Activated T-helper 1 cell treated with anti-CD3 and anti-CD28 coated beads, Interleukin-12 subunit alpha, Interleukin-12 subunit beta, Interleukin-2, Interleukin-4 antibody, amounts not matched to agents 30 ng/mL and 10 ng/mL and 1 ng/mL, durations not matched to agents 14 hours and 24 hours and 36 hours (primary cell): ENCODE data around the gene MADD. TPM values are rescaled to one million over a fixed set of nuclear protein-coding genes. Genes with fewer than 3 reads are reported as not detected.

Experiments
- DNase-seq: peaks from one replicate; pipeline ENCODE4 v3.0.0; 2021; ENCODE audit warnings: low spot score
- H3K27ac Mint-ChIP-seq: one replicate; pipeline ENCODE4 v1.8.0; 2021; ENCODE audit warnings: mild to moderate bottlenecking, mixed read lengths
- H3K27me3 Mint-ChIP-seq: one replicate; pipeline ENCODE4 v1.8.0; 2022; ENCODE audit warnings: mild to moderate bottlenecking, moderate library complexity, mixed read lengths; ENCODE audit not compliant: insufficient read depth
- H3K36me3 Mint-ChIP-seq: one replicate; pipeline ENCODE4 v1.8.0; 2021; ENCODE audit warnings: low read depth, mixed read lengths
- H3K4me1 Mint-ChIP-seq: one replicate; pipeline ENCODE4 v1.8.0; 2021; ENCODE audit warnings: low read depth, mixed read lengths
- H3K4me3 Mint-ChIP-seq: one replicate; pipeline ENCODE4 v1.8.0; 2021; ENCODE audit warnings: mild to moderate bottlenecking, moderate library complexity, mixed read lengths
- H3K9me3 Mint-ChIP-seq: one replicate; pipeline ENCODE4 v1.8.0; 2021; ENCODE audit warnings: mixed read lengths
- intact Hi-C: fragments of 100-400 bp; cut with micrococcal nuclease; formaldehyde crosslinking; loops from one replicate; pipeline ENCODE4 v1.15.1; 2024
- total RNA-seq: library from RNA; stranded (reverse); gene quantifications from 2 replicates; pipeline ENCODE4 v1.2.3, GENCODE V29; 2022

Gene MADD
- total RNA-seq, 1 donor from 2014 or later = 75.9 TPM

GRCh38 chr11:47354913-47355282 lies 85.0 kb downstream of the MADD start:
- DNase-seq = no peak
- Mint-ChIP-seq H3K9me3 (no peaks in the 10 kb centered on the region), H3K27ac (no peak overlapping the region)

GRCh38 chr11:47355283-47356128 lies 85.6 kb downstream of the MADD start:
- Mint-ChIP-seq H3K27me3 (no peaks in the 10 kb centered on the region), H3K9me3 (no peaks in the 10 kb centered on the region), H3K36me3 (no peaks in the 10 kb centered on the region), H3K4me1 (peaks cover 6% of the 10 kb centered on the region), H3K4me3 (no peak overlapping the region), H3K27ac (no peak overlapping the region)
- intact Hi-C loops = no loop called here
- no peak for DNase-seq

More at GRCh38 chr11:47354913-47355282, 85.0 kb downstream of the MADD start:
- intact Hi-C loops = no loop called here
- Mint-ChIP-seq H3K36me3 (no peaks in the 10 kb centered on the region), H3K4me3 (no peak overlapping the region), H3K27me3 (no peaks in the 10 kb centered on the region), H3K4me1 (peaks cover 6% of the 10 kb centered on the region)

- Mint-ChIP-seq H3K4me1 (peaks cover 10% of the 10 kb centered on the region), H3K4me3 (no peak overlapping the region), H3K27me3 (no peaks in the 10 kb centered on the region), H3K9me3 (no peaks in the 10 kb centered on the region), H3K27ac (no peak overlapping the region), H3K36me3 (no peaks in the 10 kb centered on the region)
- DNase-seq = no peak
- intact Hi-C loops = no loop called here
Measured at GRCh38 chr11:47356129-47356997, 86.4 kb downstream of the MADD start.

- H3K36me3 Mint-ChIP-seq = no peaks in the 10 kb centered on the region
- peaks cover 10% of the 10 kb centered on the region for H3K4me1 Mint-ChIP-seq
- no peak for DNase-seq
- no peaks in the 10 kb centered on the region for H3K27me3 Mint-ChIP-seq
- no peaks in the 10 kb centered on the region for H3K9me3 Mint-ChIP-seq
- H3K4me3 Mint-ChIP-seq = no peak overlapping the region
- H3K27ac Mint-ChIP-seq = no peak overlapping the region
- intact Hi-C loops = no loop called here
Measured at GRCh38 chr11:47356998-47357329, 87.0 kb downstream of the MADD start.

GRCh38 chr11:47357985-47358730 lies 88.2 kb downstream of the MADD start:
- no peak for DNase-seq

GRCh38 chr11:47358731-47359051 lies 88.8 kb downstream of the MADD start:
- no peaks in the 10 kb centered on the region for H3K9me3 Mint-ChIP-seq
- DNase-seq = no peak

More at GRCh38 chr11:47357985-47358730, 88.2 kb downstream of the MADD start:
- Mint-ChIP-seq H3K9me3 (no peaks in the 10 kb centered on the region), H3K4me1 (peaks cover 10% of the 10 kb centered on the region), H3K27me3 (no peaks in the 10 kb centered on the region), H3K27ac (no peak overlapping the region), H3K4me3 (no peak overlapping the region), H3K36me3 (no peaks in the 10 kb centered on the region)
- intact Hi-C loops = no loop called here

GRCh38 chr11:47359162-47359561 lies 89.2 kb downstream of the MADD start:
- Mint-ChIP-seq H3K4me3 (no peak overlapping the region), H3K27ac (no peak overlapping the region), H3K27me3 (no peaks in the 10 kb centered on the region), H3K9me3 (no peaks in the 10 kb centered on the region), H3K36me3 (no peaks in the 10 kb centered on the region), H3K4me1 (peaks cover 10% of the 10 kb centered on the region)
- no peak for DNase-seq
- intact Hi-C loops = no loop called here

More at GRCh38 chr11:47358731-47359051, 88.8 kb downstream of the MADD start:
- Mint-ChIP-seq H3K4me1 (peaks cover 10% of the 10 kb centered on the region), H3K27ac (no peak overlapping the region), H3K4me3 (no peak overlapping the region), H3K27me3 (no peaks in the 10 kb centered on the region), H3K36me3 (no peaks in the 10 kb centered on the region)
- intact Hi-C loops = no loop called here

- Mint-ChIP-seq H3K4me1 (peaks cover 10% of the 10 kb centered on the region), H3K4me3 (no peak overlapping the region), H3K27ac (no peak overlapping the region), H3K27me3 (no peaks in the 10 kb centered on the region), H3K36me3 (no peaks in the 10 kb centered on the region), H3K9me3 (no peaks in the 10 kb centered on the region)
- DNase-seq = no peak
- intact Hi-C loops = no loop called here
Measured at GRCh38 chr11:47359586-47359985, 89.7 kb downstream of the MADD start.

- Mint-ChIP-seq H3K9me3 (no peaks in the 10 kb centered on the region), H3K27me3 (no peaks in the 10 kb centered on the region), H3K4me1 (peaks cover 10% of the 10 kb centered on the region), H3K36me3 (no peaks in the 10 kb centered on the region), H3K27ac (no peak overlapping the region), H3K4me3 (no peak overlapping the region)
- no peak for DNase-seq
- intact Hi-C loops = no loop called here
Measured at GRCh38 chr11:47360341-47360740, 90.4 kb downstream of the MADD start.

GRCh38 chr11:47361419-47361818 lies 91.5 kb downstream of the MADD start:
- DNase-seq = no peak
- H3K27me3 Mint-ChIP-seq = peaks cover 4% of the 10 kb centered on the region
- no peaks in the 10 kb centered on the region for H3K36me3 Mint-ChIP-seq
- H3K4me1 Mint-ChIP-seq = peaks cover 10% of the 10 kb centered on the region
- no peaks in the 10 kb centered on the region for H3K9me3 Mint-ChIP-seq
- no peak overlapping the region for H3K4me3 Mint-ChIP-seq
- H3K27ac Mint-ChIP-seq = no peak overlapping the region
- intact Hi-C loops = no loop called here

GRCh38 chr11:47366020-47366490 lies 96.1 kb downstream of the MADD start:
- Mint-ChIP-seq H3K9me3 (no peaks in the 10 kb centered on the region), H3K4me1 (peaks cover 11% of the 10 kb centered on the region), H3K4me3 (no peak overlapping the region), H3K27ac (no peak overlapping the region), H3K36me3 (no peaks in the 10 kb centered on the region), H3K27me3 (peaks cover 8% of the 10 kb centered on the region)
- no peak for DNase-seq
- intact Hi-C loops = no loop called here

GRCh38 chr11:47369676-47370075 lies 99.7 kb downstream of the MADD start:
- Mint-ChIP-seq H3K36me3 (no peaks in the 10 kb centered on the region), H3K27me3 (peaks cover 8% of the 10 kb centered on the region), H3K9me3 (no peaks in the 10 kb centered on the region), H3K4me3 (no peak overlapping the region), H3K4me1 (peaks cover 9% of the 10 kb centered on the region), H3K27ac (peak overlapping the region; percentile 53)
- no peak for DNase-seq
- intact Hi-C loops = no loop called here

- DNase-seq = no peak
- Mint-ChIP-seq H3K4me1 (peaks cover 9% of the 10 kb centered on the region), H3K9me3 (no peaks in the 10 kb centered on the region), H3K27me3 (peaks cover 7% of the 10 kb centered on the region), H3K27ac (no peak overlapping the region), H3K36me3 (no peaks in the 10 kb centered on the region), H3K4me3 (no peak overlapping the region)
- intact Hi-C loops = no loop called here
Measured at GRCh38 chr11:47372422-47372821, 102.5 kb downstream of the MADD start.
